ENCODE measurements around the gene ADGRG3. TPM values are rescaled to one million over a fixed set of nuclear protein-coding genes. Genes with fewer than 3 reads are reported as not detected.
A peak's percentile ranks its signal among the peaks of the same experiment; 100 is the strongest.

ADGRG3 gene
- total and polyA plus RNA-seq, 9 of the 15 experiments (the other 6 are each of a cell fraction or from before 2014, with no cell fraction given), result 0.09 to 0.52 (median 0.14) TPM; not detected in 3

- peak; percentile 59 for TF ChIP-seq TAL1 (IDR thresholded peaks at IDR 0.05)
Measured at GRCh38 chr16:57700781-57701551, 32.9 kb downstream of the ADGRG3 start (continued).

- Histone ChIP-seq H3K4me1 (replicated peaks in 1 of 2; ENCODE audit: control insufficient read depth in 2 of 2, insufficient read depth in 2 of 2, low read length in 2 of 2) (peaks cover 18 to 25% of the 10 kb centered on the region in 2 experiments), H3K9ac (ENCODE audit: insufficient read depth in 1 of 2, low read depth in 2 of 2, low read length in 2 of 2) (peak overlapping the region; percentile 28 to 61; a peak in 2 of 4 replicates), H2AFZ (ENCODE audit: low read depth, low read length) (peak overlapping the region; percentile 78), H3K9me3 (replicated peaks; ENCODE audit: control insufficient read depth, insufficient read depth, low read depth, low read length) (no peaks in the 10 kb centered on the region), H3K4me3 (no peak overlapping the region), H3K36me3 (ENCODE audit: control insufficient read depth, insufficient read depth, low read length) (no peaks in the 10 kb centered on the region), H4K20me1 (replicated peaks; ENCODE audit: control insufficient read depth, insufficient read depth, low read length) (no peaks in the 10 kb centered on the region), H3K27ac (ENCODE audit: extremely low read depth, low read depth, low read length) (no peak overlapping the region), H3K9me1 (ENCODE audit: control insufficient read depth, insufficient read depth, low read length) (no peaks in the 10 kb centered on the region), H3K27me3 (ENCODE audit: control insufficient read depth in 2 of 2, insufficient read depth in 2 of 2, low read length in 2 of 2) (no peaks in the 10 kb centered on the region), H3K4me2 (ENCODE audit: insufficient read depth, low read length) (peak overlapping the region; percentile 67; the same call in 1 of the 2 replicates), H3K79me2 (ENCODE audit: control insufficient read depth, insufficient read depth, low read length) (no peaks in the 10 kb centered on the region)
- ATAC-seq, result peak; percentile 59
- ChIA-PET POLR2A (interaction anchor here (0.6 to 3.3 kb wide), 4 partner anchors 10 to 179 kb away, joined by 3 to 15 read pairs (median 6); no protein-coding TSS in a partner anchor), CTCF (ENCODE audit: low intra/inter-chr PET ratio) (no interaction called here)
- FAIRE-seq, result no peak
- in situ Hi-C loops (cut with MboI), result no loop called here
- 57% methylated on average over 23 of the region's 23 CpGs for WGBS (ENCODE audit: insufficient coverage, low coverage, missing lambda C conversion rate)
- BruUV-seq (replicated peaks), result no TSS peak
- no peak for DNase-seq (ENCODE audit: extremely low read depth in 1 of 4, low spot score in 3 of 4)
- intact Hi-C loops (cut with micrococcal nuclease), result no loop called here
- TF ChIP-seq OTX1 (CRISPR knock-in tag; IDR thresholded peaks at IDR 0.05), result no peak
- TF ChIP-seq MXD1 (CRISPR knock-in tag; IDR thresholded peaks at IDR 0.05; ENCODE audit: borderline replicate concordance, poor library complexity, severe bottlenecking), result no peak
- no peak for TF ChIP-seq TAF1 (IDR thresholded peaks at IDR 0.05; ENCODE audit: control insufficient read depth, extremely low read depth, insufficient read depth, low read length, severe bottlenecking)
- TF ChIP-seq HINFP (tag; conservative IDR thresholded peaks at IDR 0.05; ENCODE audit: low read depth), result no peak; the same call in 1 of the 2 replicates
- TF ChIP-seq ZBTB1 (CRISPR knock-in tag; IDR thresholded peaks at IDR 0.05; ENCODE audit: borderline replicate concordance, low read depth), result no peak
- TF ChIP-seq TSC22D4 (tag; IDR thresholded peaks at IDR 0.05), result no peak
- 0 out of 2 replicates have a peak, but pooled peaks have one; percentile 32 for TF ChIP-seq ZNF511 (CRISPR knock-in tag; IDR thresholded peaks at IDR 0.05)
- no peak for TF ChIP-seq MEF2D (tag; conservative IDR thresholded peaks at IDR 0.05; ENCODE audit: low read depth)
- TF ChIP-seq CREM (IDR thresholded peaks at IDR 0.05; ENCODE audit: low read depth), result peak; percentile 37; the same call in 1 of the 2 replicates
- TF ChIP-seq PURB (CRISPR knock-in tag; IDR thresholded peaks at IDR 0.05; ENCODE audit: low read depth), result no peak
- no peak for TF ChIP-seq PBX2 (CRISPR knock-in tag; IDR thresholded peaks at IDR 0.05; ENCODE audit: low read depth)
- peak; percentile 78 for TF ChIP-seq PBX2 (tag; conservative IDR thresholded peaks at IDR 0.05; ENCODE audit: low read depth)
Measured at GRCh38 chr16:57701759-57702371, 33.8 kb downstream of the ADGRG3 start.
